ENCODE measurements around the gene SP100.
"Not testable (repeated sequence)": the region's sequence is repeated elsewhere in the genome, so short reads cannot be mapped to it uniquely, and the experiment has no call there.

SP100 gene

GRCh38 chr2:230416061-230416721 is at the start of gene SP100:
SP100 (plus strand) TSS chr2:230416201; CDS start chr2:230416297, 96 bp downstream.
- peak; percentile 66 for DNase-seq (ENCODE audit: low read depth)

GRCh38 chr2:230382108-230382507 is 33.9 kb upstream of the SP100 start:
- no peak for DNase-seq (ENCODE audit: low read depth)

- DNase-seq (ENCODE audit: low read depth): no peak
These were observed 32.5 kb upstream of the SP100 start for GRCh38 chr2:230383453-230383852.

- DNase-seq (ENCODE audit: low read depth): no peak
These were observed 31.0 kb upstream of the SP100 start for GRCh38 chr2:230384986-230385385.

GRCh38 chr2:230394301-230394700 is 21.7 kb upstream of the SP100 start:
- DNase-seq (ENCODE audit: low read depth): no peak

GRCh38 chr2:230398698-230399097 is 17.3 kb upstream of the SP100 start:
- not testable (repeated sequence) for DNase-seq (ENCODE audit: low read depth)

- DNase-seq (ENCODE audit: low read depth): no peak
These were observed 16.0 kb upstream of the SP100 start for GRCh38 chr2:230400041-230400440.

- DNase-seq (ENCODE audit: low read depth): no peak
These were observed 15.5 kb upstream of the SP100 start for GRCh38 chr2:230400454-230400853.

- DNase-seq (ENCODE audit: low read depth): not testable (repeated sequence)
These were observed 15.0 kb upstream of the SP100 start for GRCh38 chr2:230401026-230401425.

GRCh38 chr2:230403746-230404145 is 12.3 kb upstream of the SP100 start:
- no peak for DNase-seq (ENCODE audit: low read depth)

GRCh38 chr2:230405824-230406223 is 10.2 kb upstream of the SP100 start:
- DNase-seq (ENCODE audit: low read depth): no peak

- DNase-seq (ENCODE audit: low read depth): no peak
These were observed 7.7 kb upstream of the SP100 start for GRCh38 chr2:230408244-230408842.

- not testable (repeated sequence) for DNase-seq (ENCODE audit: low read depth)
These were observed 6.7 kb upstream of the SP100 start for GRCh38 chr2:230409316-230409715.

GRCh38 chr2:230410263-230410662 is 5.7 kb upstream of the SP100 start:
- DNase-seq (ENCODE audit: low read depth): no peak

- DNase-seq (ENCODE audit: low read depth): no peak
These were observed 5.0 kb upstream of the SP100 start for GRCh38 chr2:230410861-230411569.

GRCh38 chr2:230411570-230412370 is 4.2 kb upstream of the SP100 start:
- no peak for DNase-seq (ENCODE audit: low read depth)

- DNase-seq (ENCODE audit: low read depth): no peak
These were observed 3.7 kb upstream of the SP100 start for GRCh38 chr2:230412371-230412711.

GRCh38 chr2:230412846-230413245 is 3.2 kb upstream of the SP100 start:
- no peak for DNase-seq (ENCODE audit: low read depth)

- DNase-seq (ENCODE audit: low read depth): no peak
These were observed 2.5 kb upstream of the SP100 start for GRCh38 chr2:230413479-230413878.

GRCh38 chr2:230414302-230414701 is 1.7 kb upstream of the SP100 start:
- DNase-seq (ENCODE audit: low read depth): no peak

- no peak for DNase-seq (ENCODE audit: low read depth)
These were observed 1.4 kb downstream of the SP100 start for GRCh38 chr2:230417436-230417835.

- DNase-seq (ENCODE audit: low read depth): no peak
These were observed 2.5 kb downstream of the SP100 start for GRCh38 chr2:230418341-230419016.

Measured in stimulated activated CD8-positive, alpha-beta memory T cell treated with anti-CD3 and anti-CD28 coated beads, Interleukin-12 subunit alpha, Interleukin-12 subunit beta, amount 100 ng/mL, for 1 hour (primary cell).